WTC11 (cell line): Measurements from ENCODE around the gene BCL11B. TPM values are rescaled to one million over a fixed set of nuclear protein-coding genes. Genes with fewer than 3 reads are reported as not detected.

Source experiments
- ATAC-seq: fragments of 200-7000 bp; cut with Tn5 transposase; 2 replicates; pipeline ENCODE4 v1.10.0; 2021; ENCODE audit warnings: mild to moderate bottlenecking, moderate library complexity
- CTCF ChIA-PET: fragments of 300-600 bp; sonication (Branson Sonifier 250); formaldehyde crosslinking; loops from one replicate; lab custom pipeline; 2021; ENCODE audit warnings: antibody characterized with exemption; lab: Charles Lee
- POLR2A ChIA-PET: fragments of 350-600 bp; sonication (Branson Sonifier 250); formaldehyde crosslinking; loops from one replicate; lab custom pipeline; 2021; ENCODE audit warnings: antibody characterized with exemption; lab: Charles Lee
- DNase-seq: peaks from one replicate; pipeline ENCODE4 v3.0.0; 2021; ENCODE audit warnings: low spot score
- H3K27ac Mint-ChIP-seq: 2 replicates; pipeline ENCODE4 v1.8.0; 2021; ENCODE audit warnings: mixed read lengths
- H3K27me3 Mint-ChIP-seq: 2 replicates; pipeline ENCODE4 v1.8.0; 2021; ENCODE audit warnings: low read depth, mild to moderate bottlenecking, moderate library complexity, mixed read lengths
- H3K36me3 Mint-ChIP-seq: 2 replicates; pipeline ENCODE4 v1.8.0; 2021; ENCODE audit warnings: mixed read lengths
- H3K4me1 Mint-ChIP-seq: 2 replicates; pipeline ENCODE4 v1.8.0; 2022; ENCODE audit warnings: mixed read lengths
- H3K4me3 Mint-ChIP-seq: 2 replicates; pipeline ENCODE4 v1.8.0; 2021; ENCODE audit warnings: mild to moderate bottlenecking, moderate library complexity, mixed read lengths
- H3K9me3 Mint-ChIP-seq: 2 replicates; pipeline ENCODE4 v1.8.0; 2021; ENCODE audit warnings: mixed read lengths
- ETV6 ChIP-seq: sonication (generic); formaldehyde crosslinking; IDR thresholded peaks from 2 replicates; pipeline ENCODE4 v1.8.1; 2022; ENCODE audit warnings: mild to moderate bottlenecking, missing genetic modification reagents
- GABPB1 ChIP-seq: sonication (generic); formaldehyde crosslinking; IDR thresholded peaks from 2 replicates; pipeline ENCODE4 v1.8.1; 2023; ENCODE audit warnings: mild to moderate bottlenecking, missing genetic modification reagents
- NR1H2 ChIP-seq: sonication (generic); formaldehyde crosslinking; IDR thresholded peaks from 2 replicates; pipeline ENCODE4 v1.9.0; 2021; ENCODE audit warnings: mild to moderate bottlenecking, moderate library complexity, missing genetic modification reagents
- NR2C2 ChIP-seq: sonication (generic); formaldehyde crosslinking; IDR thresholded peaks from 2 replicates; pipeline ENCODE4 v1.8.0; 2022; ENCODE audit warnings: mild to moderate bottlenecking, missing genetic modification reagents
- ZNF219 ChIP-seq: sonication (generic); formaldehyde crosslinking; IDR thresholded peaks from 2 replicates; pipeline ENCODE4 v1.8.0; 2023; ENCODE audit warnings: missing genetic modification reagents, mild to moderate bottlenecking, borderline replicate concordance
- ZNF317 ChIP-seq: sonication (generic); formaldehyde crosslinking; IDR thresholded peaks from 2 replicates; pipeline ENCODE4 v1.8.1; 2023; ENCODE audit warnings: low read depth, mild to moderate bottlenecking, moderate library complexity, missing genetic modification reagents, borderline replicate concordance
- ZNF416 ChIP-seq: fragments of 250-450 bp; sonication (Bioruptor Pico); IDR thresholded peaks from 2 replicates; pipeline ENCODE4 v1.9.0; 2021; ENCODE audit warnings: mild to moderate bottlenecking, inconsistent platforms
- total RNA-seq: library from RNA; stranded (reverse); gene quantifications from 3 replicates; pipeline ENCODE4 v1.2.3, GENCODE V29; 2021
- TF ChIP-seq, protein P1 (sequence below): sonication (generic); formaldehyde crosslinking; IDR thresholded peaks from 2 replicates; pipeline ENCODE4 v1.8.0; 2022; ENCODE audit warnings: missing genetic modification reagents
- TF ChIP-seq, protein P2 (sequence below): sonication (generic); formaldehyde crosslinking; IDR thresholded peaks from 2 replicates; pipeline ENCODE4 v1.8.1; 2022; ENCODE audit warnings: missing genetic modification reagents, borderline replicate concordance
- TF ChIP-seq, protein P3 (sequence below): sonication (generic); formaldehyde crosslinking; IDR thresholded peaks from 2 replicates; pipeline ENCODE4 v1.8.1; 2023; ENCODE audit warnings: mild to moderate bottlenecking, missing genetic modification reagents
- TF ChIP-seq, protein P4 (sequence below): fragments of 250-450 bp; sonication (Bioruptor Pico); IDR thresholded peaks from 2 replicates; pipeline ENCODE4 v1.9.0; 2021; ENCODE audit warnings: moderate library complexity, mild to moderate bottlenecking, inconsistent platforms, borderline replicate concordance
- TF ChIP-seq, protein P5 (sequence below): sonication (generic); formaldehyde crosslinking; IDR thresholded peaks from 2 replicates; pipeline ENCODE4 v1.8.1; 2023; ENCODE audit warnings: mild to moderate bottlenecking, missing genetic modification reagents, borderline replicate concordance
- TF ChIP-seq, protein P6 (sequence below): sonication (generic); formaldehyde crosslinking; IDR thresholded peaks from 2 replicates; pipeline ENCODE4 v1.8.0; 2023; ENCODE audit warnings: missing genetic modification reagents

Gene BCL11B
- total RNA-seq, 1 experiment from 2014 or later = 9.1 TPM

DNA sequence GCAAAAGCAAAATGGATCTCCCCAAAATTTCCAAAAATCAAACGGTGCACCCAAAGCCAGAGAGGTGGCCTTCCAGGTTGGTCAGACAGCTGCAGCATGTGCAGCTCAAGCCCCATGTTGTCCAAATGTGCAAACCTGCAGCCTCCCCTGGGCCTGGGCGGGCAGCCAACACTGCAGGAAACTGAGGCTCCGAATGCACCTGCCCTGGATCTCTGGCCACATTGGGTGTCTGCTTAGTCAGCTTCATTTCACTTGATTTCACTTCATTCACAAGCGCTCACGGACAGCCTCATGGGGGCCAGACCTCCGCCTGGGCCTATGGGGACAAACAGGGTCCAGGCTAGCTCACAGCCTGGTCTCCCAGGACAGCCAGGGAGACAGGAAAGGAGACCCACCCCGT is 59.8 kb downstream of the BCL11B start (continued):
- TF ChIP-seq, protein P1, sequence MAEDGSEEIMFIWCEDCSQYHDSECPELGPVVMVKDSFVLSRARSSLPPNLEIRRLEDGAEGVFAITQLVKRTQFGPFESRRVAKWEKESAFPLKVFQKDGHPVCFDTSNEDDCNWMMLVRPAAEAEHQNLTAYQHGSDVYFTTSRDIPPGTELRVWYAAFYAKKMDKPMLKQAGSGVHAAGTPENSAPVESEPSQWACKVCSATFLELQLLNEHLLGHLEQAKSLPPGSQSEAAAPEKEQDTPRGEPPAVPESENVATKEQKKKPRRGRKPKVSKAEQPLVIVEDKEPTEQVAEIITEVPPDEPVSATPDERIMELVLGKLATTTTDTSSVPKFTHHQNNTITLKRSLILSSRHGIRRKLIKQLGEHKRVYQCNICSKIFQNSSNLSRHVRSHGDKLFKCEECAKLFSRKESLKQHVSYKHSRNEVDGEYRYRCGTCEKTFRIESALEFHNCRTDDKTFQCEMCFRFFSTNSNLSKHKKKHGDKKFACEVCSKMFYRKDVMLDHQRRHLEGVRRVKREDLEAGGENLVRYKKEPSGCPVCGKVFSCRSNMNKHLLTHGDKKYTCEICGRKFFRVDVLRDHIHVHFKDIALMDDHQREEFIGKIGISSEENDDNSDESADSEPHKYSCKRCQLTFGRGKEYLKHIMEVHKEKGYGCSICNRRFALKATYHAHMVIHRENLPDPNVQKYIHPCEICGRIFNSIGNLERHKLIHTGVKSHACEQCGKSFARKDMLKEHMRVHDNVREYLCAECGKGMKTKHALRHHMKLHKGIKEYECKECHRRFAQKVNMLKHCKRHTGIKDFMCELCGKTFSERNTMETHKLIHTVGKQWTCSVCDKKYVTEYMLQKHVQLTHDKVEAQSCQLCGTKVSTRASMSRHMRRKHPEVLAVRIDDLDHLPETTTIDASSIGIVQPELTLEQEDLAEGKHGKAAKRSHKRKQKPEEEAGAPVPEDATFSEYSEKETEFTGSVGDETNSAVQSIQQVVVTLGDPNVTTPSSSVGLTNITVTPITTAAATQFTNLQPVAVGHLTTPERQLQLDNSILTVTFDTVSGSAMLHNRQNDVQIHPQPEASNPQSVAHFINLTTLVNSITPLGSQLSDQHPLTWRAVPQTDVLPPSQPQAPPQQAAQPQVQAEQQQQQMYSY (CRISPR knock-in tag) = no peak
- no peak for TF ChIP-seq ZNF219 (CRISPR knock-in tag)
- no peak for TF ChIP-seq GABPB1 (CRISPR knock-in tag)
- TF ChIP-seq, protein P2, sequence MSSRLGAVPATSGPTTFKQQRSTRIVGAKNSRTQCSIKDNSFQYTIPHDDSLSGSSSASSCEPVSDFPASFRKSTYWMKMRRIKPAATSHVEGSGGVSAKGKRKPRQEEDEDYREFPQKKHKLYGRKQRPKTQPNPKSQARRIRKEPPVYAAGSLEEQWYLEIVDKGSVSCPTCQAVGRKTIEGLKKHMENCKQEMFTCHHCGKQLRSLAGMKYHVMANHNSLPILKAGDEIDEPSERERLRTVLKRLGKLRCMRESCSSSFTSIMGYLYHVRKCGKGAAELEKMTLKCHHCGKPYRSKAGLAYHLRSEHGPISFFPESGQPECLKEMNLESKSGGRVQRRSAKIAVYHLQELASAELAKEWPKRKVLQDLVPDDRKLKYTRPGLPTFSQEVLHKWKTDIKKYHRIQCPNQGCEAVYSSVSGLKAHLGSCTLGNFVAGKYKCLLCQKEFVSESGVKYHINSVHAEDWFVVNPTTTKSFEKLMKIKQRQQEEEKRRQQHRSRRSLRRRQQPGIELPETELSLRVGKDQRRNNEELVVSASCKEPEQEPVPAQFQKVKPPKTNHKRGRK = no peak
- TF ChIP-seq ZNF317 = no peak
- TF ChIP-seq, protein P3, sequence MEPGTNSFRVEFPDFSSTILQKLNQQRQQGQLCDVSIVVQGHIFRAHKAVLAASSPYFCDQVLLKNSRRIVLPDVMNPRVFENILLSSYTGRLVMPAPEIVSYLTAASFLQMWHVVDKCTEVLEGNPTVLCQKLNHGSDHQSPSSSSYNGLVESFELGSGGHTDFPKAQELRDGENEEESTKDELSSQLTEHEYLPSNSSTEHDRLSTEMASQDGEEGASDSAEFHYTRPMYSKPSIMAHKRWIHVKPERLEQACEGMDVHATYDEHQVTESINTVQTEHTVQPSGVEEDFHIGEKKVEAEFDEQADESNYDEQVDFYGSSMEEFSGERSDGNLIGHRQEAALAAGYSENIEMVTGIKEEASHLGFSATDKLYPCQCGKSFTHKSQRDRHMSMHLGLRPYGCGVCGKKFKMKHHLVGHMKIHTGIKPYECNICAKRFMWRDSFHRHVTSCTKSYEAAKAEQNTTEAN (CRISPR knock-in tag) = no peak
- no peak for TF ChIP-seq ZNF416 (CRISPR knock-in tag)
- TF ChIP-seq, protein P4, sequence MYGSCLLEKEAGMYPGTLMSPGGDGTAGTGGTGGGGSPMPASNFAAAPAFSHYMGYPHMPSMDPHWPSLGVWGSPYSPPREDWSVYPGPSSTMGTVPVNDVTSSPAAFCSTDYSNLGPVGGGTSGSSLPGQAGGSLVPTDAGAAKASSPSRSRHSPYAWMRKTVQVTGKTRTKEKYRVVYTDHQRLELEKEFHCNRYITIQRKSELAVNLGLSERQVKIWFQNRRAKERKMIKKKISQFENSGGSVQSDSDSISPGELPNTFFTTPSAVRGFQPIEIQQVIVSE = no peak
- TF ChIP-seq NR2C2 (CRISPR knock-in tag) = no peak
- no peak for TF ChIP-seq ETV6 (CRISPR knock-in tag)

DNA sequence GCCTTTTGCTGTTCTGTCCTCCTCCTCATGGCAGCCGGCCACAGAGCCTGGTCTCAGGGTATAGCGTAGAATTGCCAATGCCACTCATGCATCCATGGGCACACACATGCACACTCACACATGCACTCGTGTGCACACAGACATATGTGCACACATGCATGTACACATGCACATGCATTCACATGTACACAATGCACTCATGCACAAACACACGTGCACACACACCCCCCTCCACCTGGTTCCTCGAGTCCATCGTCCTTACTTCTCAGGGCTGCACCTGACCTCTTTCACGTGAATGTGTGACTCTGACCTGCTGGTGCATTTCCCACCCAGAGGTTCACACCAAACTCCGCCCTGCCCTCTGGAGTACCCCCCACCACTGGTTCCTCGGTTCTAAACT is 60.6 kb downstream of the BCL11B start:
- H3K27ac Mint-ChIP-seq = no peak overlapping the region
- ATAC-seq (no peak), DNase-seq (no peak)
- POLR2A ChIA-PET = no interaction called here
- no peaks in the 10 kb centered on the region for H3K36me3 Mint-ChIP-seq
- CTCF ChIA-PET = no interaction called here
- H3K4me3 Mint-ChIP-seq = no peak overlapping the region
- peaks cover 36% of the 10 kb centered on the region for H3K4me1 Mint-ChIP-seq
- TF ChIP-seq, protein P1 (CRISPR knock-in tag) = no peak
- no peaks in the 10 kb centered on the region for H3K9me3 Mint-ChIP-seq
- H3K27me3 Mint-ChIP-seq = no peaks in the 10 kb centered on the region

DNA sequence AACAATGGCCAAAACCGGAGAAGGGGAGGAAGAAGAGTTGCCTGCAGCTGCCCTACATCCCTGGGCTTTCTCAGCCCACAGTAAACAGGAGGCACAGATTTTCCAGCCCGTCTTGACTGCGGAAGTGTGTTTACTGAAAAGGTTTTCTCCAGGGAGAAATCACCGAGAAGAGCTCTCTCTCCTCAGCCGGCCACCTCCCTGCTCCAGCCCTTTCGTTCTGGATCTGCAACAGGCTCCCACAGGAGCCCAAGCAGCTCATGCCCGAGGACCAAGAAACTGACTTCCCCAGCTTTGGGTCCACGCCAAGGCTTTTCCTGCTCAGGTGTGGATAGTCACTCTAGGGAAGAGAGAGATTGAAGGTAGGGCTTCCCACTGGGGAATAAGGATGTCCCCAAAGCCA is 61.7 kb downstream of the BCL11B start:
- peaks cover 34% of the 10 kb centered on the region for H3K4me1 Mint-ChIP-seq
- TF ChIP-seq, protein P5, sequence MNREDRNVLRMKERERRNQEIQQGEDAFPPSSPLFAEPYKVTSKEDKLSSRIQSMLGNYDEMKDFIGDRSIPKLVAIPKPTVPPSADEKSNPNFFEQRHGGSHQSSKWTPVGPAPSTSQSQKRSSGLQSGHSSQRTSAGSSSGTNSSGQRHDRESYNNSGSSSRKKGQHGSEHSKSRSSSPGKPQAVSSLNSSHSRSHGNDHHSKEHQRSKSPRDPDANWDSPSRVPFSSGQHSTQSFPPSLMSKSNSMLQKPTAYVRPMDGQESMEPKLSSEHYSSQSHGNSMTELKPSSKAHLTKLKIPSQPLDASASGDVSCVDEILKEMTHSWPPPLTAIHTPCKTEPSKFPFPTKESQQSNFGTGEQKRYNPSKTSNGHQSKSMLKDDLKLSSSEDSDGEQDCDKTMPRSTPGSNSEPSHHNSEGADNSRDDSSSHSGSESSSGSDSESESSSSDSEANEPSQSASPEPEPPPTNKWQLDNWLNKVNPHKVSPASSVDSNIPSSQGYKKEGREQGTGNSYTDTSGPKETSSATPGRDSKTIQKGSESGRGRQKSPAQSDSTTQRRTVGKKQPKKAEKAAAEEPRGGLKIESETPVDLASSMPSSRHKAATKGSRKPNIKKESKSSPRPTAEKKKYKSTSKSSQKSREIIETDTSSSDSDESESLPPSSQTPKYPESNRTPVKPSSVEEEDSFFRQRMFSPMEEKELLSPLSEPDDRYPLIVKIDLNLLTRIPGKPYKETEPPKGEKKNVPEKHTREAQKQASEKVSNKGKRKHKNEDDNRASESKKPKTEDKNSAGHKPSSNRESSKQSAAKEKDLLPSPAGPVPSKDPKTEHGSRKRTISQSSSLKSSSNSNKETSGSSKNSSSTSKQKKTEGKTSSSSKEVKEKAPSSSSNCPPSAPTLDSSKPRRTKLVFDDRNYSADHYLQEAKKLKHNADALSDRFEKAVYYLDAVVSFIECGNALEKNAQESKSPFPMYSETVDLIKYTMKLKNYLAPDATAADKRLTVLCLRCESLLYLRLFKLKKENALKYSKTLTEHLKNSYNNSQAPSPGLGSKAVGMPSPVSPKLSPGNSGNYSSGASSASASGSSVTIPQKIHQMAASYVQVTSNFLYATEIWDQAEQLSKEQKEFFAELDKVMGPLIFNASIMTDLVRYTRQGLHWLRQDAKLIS (CRISPR knock-in tag) = no peak
- TF ChIP-seq, protein P6, sequence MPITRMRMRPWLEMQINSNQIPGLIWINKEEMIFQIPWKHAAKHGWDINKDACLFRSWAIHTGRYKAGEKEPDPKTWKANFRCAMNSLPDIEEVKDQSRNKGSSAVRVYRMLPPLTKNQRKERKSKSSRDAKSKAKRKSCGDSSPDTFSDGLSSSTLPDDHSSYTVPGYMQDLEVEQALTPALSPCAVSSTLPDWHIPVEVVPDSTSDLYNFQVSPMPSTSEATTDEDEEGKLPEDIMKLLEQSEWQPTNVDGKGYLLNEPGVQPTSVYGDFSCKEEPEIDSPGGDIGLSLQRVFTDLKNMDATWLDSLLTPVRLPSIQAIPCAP (CRISPR knock-in tag) = no peak
- TF ChIP-seq, protein P1 (CRISPR knock-in tag) = no peak
- TF ChIP-seq NR1H2 = no peak

More for the DNA sequence above, 61.7 kb downstream of the BCL11B start:
- ATAC-seq (no peak), DNase-seq (no peak)
- Mint-ChIP-seq H3K4me3 (no peak overlapping the region), H3K27me3 (no peaks in the 10 kb centered on the region), H3K36me3 (no peaks in the 10 kb centered on the region), H3K27ac (peak overlapping the region; percentile 50), H3K9me3 (no peaks in the 10 kb centered on the region)
- CTCF ChIA-PET = no interaction called here
- POLR2A ChIA-PET = no interaction called here
